Subcutaneous preadipocyte (primary cell): ENCODE data around the gene KCNH4. TPM values are rescaled to one million over a fixed set of nuclear protein-coding genes. Genes with fewer than 3 reads are reported as not detected.

ENCODE experiments used
- total RNA-seq: library from RNA; depleted of rRNA; stranded (reverse); fragments of >200 nt; gene quantifications from 2 replicates; pipeline ENCODE4 v1.2.3, GENCODE V29; 2012

KCNH4 gene
- total RNA-seq: not detected in 2 replicates

GRCh38 chr17:42180922-42181850 lies at the start of gene KCNH4:
KCNH4 (minus strand) TSS chr17:42181142; CDS start chr17:42180945, 197 bp downstream.

DNA sequence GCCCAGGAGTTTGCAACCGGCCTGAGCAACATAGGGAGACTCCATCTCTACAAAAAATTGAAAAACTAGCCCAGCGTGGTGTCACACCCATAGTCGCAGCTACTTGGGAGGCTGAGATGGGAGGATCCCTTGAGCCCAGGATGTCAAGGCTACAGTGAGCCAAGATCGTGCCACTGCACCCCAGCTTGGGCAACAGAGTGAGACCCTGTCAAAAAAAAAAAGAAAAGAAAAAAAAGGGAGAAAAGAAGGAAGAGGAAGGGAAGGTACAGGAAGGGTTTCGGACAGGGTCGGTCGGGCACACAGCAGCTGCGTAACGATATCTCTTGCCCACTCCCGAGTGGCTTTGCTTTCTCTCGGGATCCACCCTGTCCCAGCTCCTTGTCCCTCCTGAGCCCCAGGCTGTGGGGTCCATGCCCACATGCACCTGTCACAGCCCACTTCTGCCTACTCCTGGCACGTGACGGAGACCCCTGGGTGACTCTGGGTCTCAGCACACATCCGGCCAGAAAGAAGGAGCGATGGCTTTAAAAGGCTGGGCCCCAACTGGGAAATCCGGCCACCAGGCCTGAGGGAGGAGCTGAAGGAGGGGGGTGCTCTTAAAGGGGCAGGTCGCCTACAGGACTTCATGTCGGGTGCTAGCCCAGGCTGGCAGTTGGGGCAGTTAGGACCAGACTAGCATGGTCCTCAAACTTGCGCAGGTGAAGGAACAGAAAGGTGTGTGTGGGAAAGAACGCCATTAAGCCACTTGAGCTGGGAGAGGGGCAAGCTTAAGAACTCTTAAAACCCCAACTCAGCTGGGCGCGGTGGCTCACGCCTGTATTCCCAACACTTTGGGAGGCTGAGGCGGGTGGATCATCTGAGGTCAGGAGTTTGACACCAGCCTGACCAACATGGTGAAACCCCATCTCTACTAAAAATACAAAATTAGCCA lies 13.3 kb upstream of the KCNH4 start, which contains the start of gene GHDC:
Gene GHDC, minus strand, starts transcription at position 526 of the 931 bp plus-strand sequence. CDS start 913 bp downstream, outside the sequence.

DNA sequence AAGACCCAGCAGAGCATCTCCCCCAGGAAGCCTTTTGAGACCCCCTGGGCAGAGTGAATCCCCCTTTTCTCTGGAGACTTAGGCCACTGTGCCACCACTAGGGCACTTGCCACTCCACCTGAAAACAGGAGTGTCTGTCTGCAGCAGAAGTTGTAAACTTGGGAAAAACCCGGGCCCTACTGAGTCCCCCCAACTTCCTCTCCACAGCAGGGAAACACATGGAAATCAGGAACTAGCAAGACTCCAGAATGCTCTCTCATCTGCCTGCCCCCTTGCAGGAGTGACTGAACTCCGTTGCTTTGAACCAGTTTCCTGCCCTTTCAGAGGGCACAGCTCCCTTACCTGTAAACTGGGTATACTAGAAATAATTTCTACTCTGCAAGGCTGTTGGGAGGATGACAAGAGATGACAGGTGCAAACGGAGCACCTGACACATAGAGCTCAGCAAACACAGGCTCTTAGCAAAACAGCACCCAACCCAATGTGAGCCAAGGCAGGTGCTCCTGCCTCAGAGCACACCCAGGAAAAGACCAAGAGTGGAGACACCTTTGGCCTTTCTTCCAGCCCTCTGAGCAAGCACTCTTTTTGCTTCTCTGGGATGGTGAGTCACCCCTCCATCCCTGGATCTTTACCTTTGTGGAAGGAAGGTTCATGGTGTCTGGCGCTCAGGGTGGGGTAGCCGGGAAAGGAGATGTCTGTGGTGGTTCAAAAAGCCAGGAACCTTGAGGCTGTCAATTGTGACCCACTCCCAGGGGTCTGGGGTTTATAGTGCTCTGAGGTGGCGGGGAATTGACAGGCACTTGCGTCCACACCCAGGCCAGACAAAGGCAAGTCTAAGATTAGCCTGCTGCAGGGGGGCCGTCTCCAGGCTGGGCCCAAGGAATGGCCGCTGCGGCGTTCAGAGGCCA lies 4.0 kb upstream of the KCNH4 start, which contains the start of gene HCRT:
Gene HCRT, minus strand, starts transcription at position 740 of the 908 bp plus-strand sequence. Its CDS starts 87 bp downstream, at position 653.

GRCh38 chr17:42122371-42123303 lies 58.3 kb downstream of the KCNH4 start, which contains the start of gene HSPB9:
HSPB9 (plus strand) TSS chr17:42122804; CDS start chr17:42122851, 47 bp downstream.

DNA sequence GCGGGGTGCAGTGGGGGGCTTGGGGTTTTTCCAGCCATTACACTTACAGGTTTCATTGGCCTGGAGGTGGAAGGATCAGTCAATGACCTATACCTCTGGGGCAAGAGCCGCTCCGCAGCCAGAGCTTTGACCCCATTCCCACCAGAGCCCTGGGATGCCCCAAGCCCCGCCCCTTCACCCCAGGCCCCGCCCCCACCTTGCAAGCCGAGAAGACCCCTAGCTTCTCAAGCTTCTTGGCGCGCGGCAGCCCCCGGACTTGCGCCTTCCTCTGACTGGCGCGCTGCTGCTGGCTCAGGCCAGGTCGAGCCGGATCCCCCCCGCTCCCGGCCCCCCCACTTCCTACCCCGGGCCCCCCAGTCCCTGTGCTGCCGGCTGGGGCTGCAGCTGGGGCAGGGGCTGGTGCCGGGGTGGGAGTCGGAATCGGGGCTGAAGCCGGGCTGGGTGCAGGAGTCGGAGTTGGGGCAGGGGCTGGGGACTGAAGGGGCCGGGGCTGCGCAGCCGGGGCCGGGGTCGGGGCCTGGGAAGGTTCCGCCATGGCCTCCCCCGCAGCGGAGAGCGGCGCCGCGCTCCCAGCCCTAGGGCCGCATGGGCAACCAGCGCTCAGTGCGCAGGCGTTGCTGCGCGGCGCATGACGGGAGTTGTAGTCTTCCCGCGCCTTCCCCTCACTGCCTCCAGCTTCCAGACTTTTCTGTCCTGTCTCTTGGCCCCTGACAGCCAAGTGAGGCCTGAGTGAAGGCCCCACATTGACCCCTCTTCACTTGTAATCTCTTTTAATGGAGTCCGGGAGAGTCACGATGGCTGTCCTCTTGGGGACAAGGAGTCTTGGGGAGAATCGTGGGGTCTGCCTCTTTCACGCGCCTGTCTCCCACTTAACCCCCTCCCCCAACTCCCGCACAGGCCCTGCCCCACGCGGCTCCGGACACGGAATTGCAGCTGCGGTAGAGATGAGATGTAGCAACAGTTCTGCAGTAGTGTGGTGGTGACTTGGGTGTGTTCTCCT lies 59.9 kb downstream of the KCNH4 start, which contains the start of gene KAT2A:
Gene KAT2A, minus strand, starts transcription at position 598 of the 1,000 bp plus-strand sequence. Its CDS starts 63 bp downstream, at position 535.

DNA sequence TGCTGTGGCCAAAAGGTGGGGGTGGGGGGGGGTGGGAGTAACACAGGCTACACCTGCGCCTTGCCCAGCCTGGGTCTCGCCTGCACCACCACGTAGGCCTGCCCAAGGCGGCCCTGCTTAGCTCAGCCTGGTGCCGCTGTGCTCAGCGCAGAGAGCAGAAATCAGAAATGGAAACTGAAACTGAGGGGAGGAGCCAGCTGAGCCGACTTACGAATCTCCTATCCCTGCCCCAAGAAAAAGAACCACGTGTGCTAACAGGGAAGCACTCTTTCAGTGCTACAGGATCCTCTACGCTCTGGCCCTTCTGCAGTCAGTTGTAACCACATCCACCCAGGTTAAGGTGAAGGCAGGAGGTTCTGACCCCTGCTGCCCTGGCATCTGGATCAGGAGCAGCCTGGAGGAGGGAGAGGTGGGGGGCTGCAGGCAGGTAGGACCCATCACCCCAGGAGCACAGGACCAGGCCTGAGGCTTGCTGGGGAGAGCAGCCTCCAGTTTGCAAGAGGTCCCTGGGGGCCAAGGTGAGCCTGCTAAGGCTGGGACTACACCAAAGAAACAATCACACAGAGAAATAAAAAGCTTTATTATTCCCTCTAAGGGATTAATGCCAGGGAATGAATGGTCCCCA lies 68.3 kb downstream of the KCNH4 start, which contains the start of gene DHX58:
Gene DHX58, minus strand, starts transcription at position 163 of the 625 bp plus-strand sequence. CDS start 822 bp downstream, outside the sequence.

Other genes starting within 250 kb of the KCNH4 start
- gene CNP, start 214.3 kb downstream of the KCNH4 start, total RNA-seq: 48.5 and 54.0 TPM in 2 replicates
- 64.3 and 78.8 TPM in 2 replicates for gene DNAJC7, start 163.7 kb downstream of the KCNH4 start, total RNA-seq
- 19.5 and 26.0 TPM in 2 replicates for gene NKIRAS2, start 161.1 kb downstream of the KCNH4 start, total RNA-seq
- gene C17orf113, start 130.5 kb downstream of the KCNH4 start, total RNA-seq: under 0.01 and 0.37 TPM in 2 replicates
- not detected in 2 replicates for gene ZNF385C, start 82.7 kb downstream of the KCNH4 start, total RNA-seq
- gene DHX58, start 68.4 kb downstream of the KCNH4 start, total RNA-seq: 4.5 and 7.0 TPM in 2 replicates
- gene KAT2A, start 59.8 kb downstream of the KCNH4 start, total RNA-seq: 13.6 and 15.6 TPM in 2 replicates
- not detected in 2 replicates for gene HSPB9, start 58.3 kb downstream of the KCNH4 start, total RNA-seq
- gene RAB5C, start 26.2 kb downstream of the KCNH4 start, total RNA-seq: 86.7 and 87.2 TPM in 2 replicates
- not detected in 2 replicates for gene HCRT, start 4.3 kb upstream of the KCNH4 start, total RNA-seq
- 9.0 and 15.1 TPM in 2 replicates for gene GHDC, start 13.4 kb upstream of the KCNH4 start, total RNA-seq
- gene STAT5B, start 95.2 kb upstream of the KCNH4 start, total RNA-seq: 22.0 and 26.2 TPM in 2 replicates
- 9.6 and 19.1 TPM in 2 replicates for gene STAT5A, start 107.4 kb upstream of the KCNH4 start, total RNA-seq
- 79.4 and 92.6 TPM in 2 replicates for gene STAT3, start 207.3 kb upstream of the KCNH4 start, total RNA-seq
- 515 and 628 TPM in 2 replicates for gene CAVIN1, start 242.1 kb upstream of the KCNH4 start, total RNA-seq